ENCODE data around the gene ATG4D.

The ATG4D gene

DNA sequence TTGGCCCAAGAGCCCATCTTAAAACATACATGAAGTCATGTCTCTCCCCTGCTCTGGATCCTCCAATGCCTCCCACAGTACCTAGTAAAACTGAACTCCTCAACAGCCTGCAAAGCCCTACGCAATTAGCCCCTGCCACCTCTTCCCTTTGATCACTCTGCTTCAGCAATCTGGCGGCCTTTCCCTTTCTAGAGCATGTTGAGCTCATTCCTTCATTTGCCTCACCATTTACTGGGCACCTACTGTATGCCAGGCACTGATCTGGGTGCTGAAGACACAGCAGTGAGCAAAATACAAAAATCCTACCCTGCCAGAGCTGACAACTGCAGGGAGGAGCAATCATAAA lies 43.5 kb upstream of the ATG4D start:
- Histone ChIP-seq H3K4me2 (ENCODE audit: insufficient read depth, low read length) (peak overlapping the region; percentile 72; the same call in 1 of the 2 replicates), H3K27ac (ENCODE audit: low read length) (peak overlapping the region; percentile 44; the same call in 1 of the 2 replicates), H3K27me3 (ENCODE audit: insufficient read depth, low read length, poor library complexity) (no peaks in the 10 kb centered on the region)

DNA sequence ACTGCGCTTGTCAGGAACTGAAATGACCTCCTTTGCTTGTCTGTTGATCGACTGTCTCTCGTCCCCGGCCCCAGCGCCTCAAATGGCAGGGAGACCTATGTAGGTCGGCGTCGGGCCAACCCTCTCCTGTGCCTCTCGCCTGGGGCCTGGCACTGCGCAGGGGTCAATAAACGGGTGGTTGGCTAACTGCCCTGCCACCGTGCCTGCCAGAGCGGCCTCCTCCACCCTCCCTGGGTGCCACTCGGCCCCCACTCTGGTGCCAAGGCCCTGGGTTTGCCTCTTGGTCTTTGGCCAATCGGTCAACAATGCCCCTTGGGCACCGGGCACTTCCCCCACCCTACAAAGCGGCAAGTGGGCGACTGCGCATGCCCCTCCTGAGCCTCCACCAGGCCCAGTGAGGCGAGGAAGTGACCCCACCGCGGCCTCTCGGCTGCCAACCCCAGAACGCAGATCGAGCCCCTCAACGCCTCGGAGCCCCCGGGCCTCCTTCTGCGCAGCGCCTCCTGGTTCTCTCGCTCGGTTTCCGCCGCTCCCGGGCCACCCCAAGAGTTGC lies 41.7 kb upstream of the ATG4D start:
- H3K9me3 ChIP-seq (ENCODE audit: insufficient read depth, low read length, severe bottlenecking): no peaks in the 10 kb centered on the region
- DNase-seq: peak; percentile 56
- peaks cover 61% of the 10 kb centered on the region for H3K79me2 ChIP-seq (ENCODE audit: insufficient read depth, low read length)
- peak overlapping the region; percentile 86 for H2AFZ ChIP-seq (ENCODE audit: low read depth, low read length)
- no peaks in the 10 kb centered on the region for H3K27me3 ChIP-seq (ENCODE audit: insufficient read depth, low read length, poor library complexity)
- H3K4me1 ChIP-seq (ENCODE audit: insufficient read depth, low read length): peaks cover 47% of the 10 kb centered on the region
- peaks cover 43% of the 10 kb centered on the region for H3K36me3 ChIP-seq (ENCODE audit: insufficient read depth, low read length)
- peak; percentile 24 for ATAC-seq (ENCODE audit: insufficient read depth, low read depth)
- peaks cover 19% of the 10 kb centered on the region for H4K20me1 ChIP-seq (ENCODE audit: insufficient read depth, low read length)
- peak overlapping the region; percentile 91 for H3K27ac ChIP-seq (ENCODE audit: low read length)
- H3K4me3 ChIP-seq (ENCODE audit: low read depth in 1 of 2, low read length in 2 of 2): peak overlapping the region; percentile 40 to 82
- H3K4me2 ChIP-seq (ENCODE audit: insufficient read depth, low read length): peak overlapping the region; percentile 72
- H3K9ac ChIP-seq (ENCODE audit: low read depth, low read length): peak overlapping the region; percentile 100
- TF ChIP-seq EZH2 (IDR thresholded peaks at IDR 0.05; ENCODE audit: borderline replicate concordance, low read depth, low read length, severe bottlenecking): no peak
- TF ChIP-seq, protein P1, sequence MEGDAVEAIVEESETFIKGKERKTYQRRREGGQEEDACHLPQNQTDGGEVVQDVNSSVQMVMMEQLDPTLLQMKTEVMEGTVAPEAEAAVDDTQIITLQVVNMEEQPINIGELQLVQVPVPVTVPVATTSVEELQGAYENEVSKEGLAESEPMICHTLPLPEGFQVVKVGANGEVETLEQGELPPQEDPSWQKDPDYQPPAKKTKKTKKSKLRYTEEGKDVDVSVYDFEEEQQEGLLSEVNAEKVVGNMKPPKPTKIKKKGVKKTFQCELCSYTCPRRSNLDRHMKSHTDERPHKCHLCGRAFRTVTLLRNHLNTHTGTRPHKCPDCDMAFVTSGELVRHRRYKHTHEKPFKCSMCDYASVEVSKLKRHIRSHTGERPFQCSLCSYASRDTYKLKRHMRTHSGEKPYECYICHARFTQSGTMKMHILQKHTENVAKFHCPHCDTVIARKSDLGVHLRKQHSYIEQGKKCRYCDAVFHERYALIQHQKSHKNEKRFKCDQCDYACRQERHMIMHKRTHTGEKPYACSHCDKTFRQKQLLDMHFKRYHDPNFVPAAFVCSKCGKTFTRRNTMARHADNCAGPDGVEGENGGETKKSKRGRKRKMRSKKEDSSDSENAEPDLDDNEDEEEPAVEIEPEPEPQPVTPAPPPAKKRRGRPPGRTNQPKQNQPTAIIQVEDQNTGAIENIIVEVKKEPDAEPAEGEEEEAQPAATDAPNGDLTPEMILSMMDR (IDR thresholded peaks at IDR 0.05; ENCODE audit: borderline replicate concordance, extremely low read depth, low read length, poor library complexity, severe bottlenecking): no peak

More for the DNA sequence above, 43.5 kb upstream of the ATG4D start:
- no peak for TF ChIP-seq EZH2 (IDR thresholded peaks at IDR 0.05; ENCODE audit: borderline replicate concordance, low read depth, low read length, severe bottlenecking)
- TF ChIP-seq, protein P1 (IDR thresholded peaks at IDR 0.05; ENCODE audit: borderline replicate concordance, extremely low read depth, low read length, poor library complexity, severe bottlenecking): no peak
- Histone ChIP-seq H3K4me3 (ENCODE audit: low read depth in 1 of 2, low read length in 2 of 2) (peak overlapping the region in 1 of 2 experiments; percentile 20; a peak in 1 of 4 replicates), H2AFZ (ENCODE audit: low read depth, low read length) (no peak overlapping the region), H3K9me3 (ENCODE audit: insufficient read depth, low read length, severe bottlenecking) (no peaks in the 10 kb centered on the region), H3K36me3 (ENCODE audit: insufficient read depth, low read length) (peaks cover 59% of the 10 kb centered on the region), H3K79me2 (ENCODE audit: insufficient read depth, low read length) (peaks cover 80% of the 10 kb centered on the region), H4K20me1 (ENCODE audit: insufficient read depth, low read length) (peaks cover 19% of the 10 kb centered on the region), H3K4me1 (ENCODE audit: insufficient read depth, low read length) (peaks cover 48% of the 10 kb centered on the region), H3K9ac (ENCODE audit: low read depth, low read length) (peak overlapping the region; percentile 29; the same call in 1 of the 2 replicates)
- DNase-seq (no peak), ATAC-seq (ENCODE audit: insufficient read depth, low read depth) (no peak)

DNA sequence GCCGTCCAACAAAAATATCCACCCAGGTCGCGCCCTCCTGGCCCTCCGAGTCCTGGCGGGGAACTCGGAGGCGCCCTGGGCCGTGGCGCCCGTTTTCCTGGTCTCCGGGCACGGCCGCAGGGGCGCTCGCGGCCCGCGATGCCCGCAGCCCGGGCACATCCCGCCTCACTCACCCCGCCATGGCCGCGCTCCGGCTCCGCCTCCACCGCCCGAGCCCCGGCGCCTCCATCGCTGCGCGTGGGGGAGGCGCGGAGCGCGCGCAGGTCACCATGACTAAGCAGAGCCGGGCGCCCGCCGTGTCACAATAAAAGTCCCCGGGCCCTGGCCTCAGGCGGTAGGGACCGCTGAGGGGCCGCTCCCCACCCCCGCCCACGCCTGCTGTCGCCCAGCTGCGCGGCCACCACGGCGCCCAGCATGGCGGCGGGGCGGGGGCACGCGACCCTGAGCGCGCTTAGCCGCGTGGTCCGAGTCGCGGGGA lies 41.1 kb upstream of the ATG4D start:
- peak overlapping the region; percentile 91 for H3K27ac ChIP-seq (ENCODE audit: low read length)
- DNase-seq (peak; percentile 96), ATAC-seq (ENCODE audit: insufficient read depth, low read depth) (peak; percentile 91)
- peak overlapping the region; percentile 72 for H3K4me2 ChIP-seq (ENCODE audit: insufficient read depth, low read length)
- peaks cover 38% of the 10 kb centered on the region for H3K36me3 ChIP-seq (ENCODE audit: insufficient read depth, low read length)
- peak overlapping the region; percentile 40 to 82 for H3K4me3 ChIP-seq (ENCODE audit: low read depth in 1 of 2, low read length in 2 of 2)
- H3K79me2 ChIP-seq (ENCODE audit: insufficient read depth, low read length): peaks cover 56% of the 10 kb centered on the region
- peaks cover 42% of the 10 kb centered on the region for H3K4me1 ChIP-seq (ENCODE audit: insufficient read depth, low read length)
- H3K9ac ChIP-seq (ENCODE audit: low read depth, low read length): peak overlapping the region; percentile 100
- peak overlapping the region; percentile 97 for H2AFZ ChIP-seq (ENCODE audit: low read depth, low read length)
- no peak for TF ChIP-seq EZH2 (IDR thresholded peaks at IDR 0.05; ENCODE audit: borderline replicate concordance, low read depth, low read length, severe bottlenecking)
- TF ChIP-seq, protein P1 (IDR thresholded peaks at IDR 0.05; ENCODE audit: borderline replicate concordance, extremely low read depth, low read length, poor library complexity, severe bottlenecking): peak; percentile 20
- no peaks in the 10 kb centered on the region for H3K9me3 ChIP-seq (ENCODE audit: insufficient read depth, low read length, severe bottlenecking)
- H3K27me3 ChIP-seq (ENCODE audit: insufficient read depth, low read length, poor library complexity): no peaks in the 10 kb centered on the region
- H4K20me1 ChIP-seq (ENCODE audit: insufficient read depth, low read length): peaks cover 16% of the 10 kb centered on the region

All from DND-41 (cell line).